IMR-90 (cell line): ENCODE measurements around the gene RAET1G. TPM values are rescaled to one million over a fixed set of nuclear protein-coding genes. Genes with fewer than 3 reads are reported as not detected.
A peak's percentile ranks its signal among the peaks of the same experiment; 100 is the strongest.

ENCODE experiments used
- ATAC-seq: fragments of 200-7000 bp; cut with Tn5 transposase; 2 replicates; pipeline ENCODE4 v1.9.1; 2020; ENCODE audit warnings: low read depth, mild to moderate bottlenecking, moderate library complexity
- BruUV-seq: library from RNA; stranded (reverse); fragments of 400-500 nt; replicated peaks from 2 replicates; lab custom pipeline; 2021; lab: Mats Ljungman, UMichigan
- CTCF ChIA-PET: fragments of 300-600 bp; formaldehyde crosslinking; extraction: SDS; loops from one replicate; lab custom pipeline; 2021; ENCODE audit warnings: antibody characterized with exemption; lab: Yijun Ruan, JAX
- POLR2A ChIA-PET: fragments of 300-600 bp; sonication (Branson Sonifier 250); formaldehyde crosslinking; loops from one replicate; lab custom pipeline; 2022; ENCODE audit warnings: antibody characterized with exemption; ENCODE audit not compliant: unreplicated experiment; lab: Charles Lee
- DNase-seq: peaks from one replicate; pipeline ENCODE4 v3.0.0; 2013
- H2AFZ ChIP-seq: replicated peaks from 2 replicates; pipeline ENCODE3; 2013; ENCODE audit warnings: low read length, mild to moderate bottlenecking; ENCODE audit not compliant: poor library complexity
- H2AK5ac ChIP-seq: 2 replicates; pipeline ENCODE4 v1.6.1; 2013; ENCODE audit warnings: low read depth, low read length, inconsistent platforms
- H2AK9ac ChIP-seq: replicated peaks from 2 replicates; pipeline ENCODE3; 2013; ENCODE audit warnings: mild to moderate bottlenecking, low read depth, low read length, moderate library complexity; ENCODE audit not compliant: poor library complexity
- H2BK120ac ChIP-seq: 2 replicates; pipeline ENCODE4 v1.6.1; 2013; ENCODE audit warnings: low read depth, low read length, inconsistent platforms
- H2BK15ac ChIP-seq: 3 replicates; pipeline ENCODE4 v1.6.1; 2013; ENCODE audit warnings: low read depth, low read length, inconsistent platforms
- H2BK20ac ChIP-seq: 2 replicates; pipeline ENCODE4 v1.6.1; 2013; ENCODE audit warnings: low read depth, mild to moderate bottlenecking, inconsistent platforms, low read length, moderate library complexity
- H2BK5ac ChIP-seq: 2 replicates; pipeline ENCODE4 v1.6.1; 2013; ENCODE audit warnings: mild to moderate bottlenecking, low read depth, low read length, inconsistent platforms; ENCODE audit not compliant: poor library complexity, severe bottlenecking
- H3K14ac ChIP-seq: replicated peaks from 2 replicates; pipeline ENCODE4 v1.6.1; 2013; ENCODE audit warnings: low read depth, low read length, inconsistent platforms
- H3K18ac ChIP-seq: 2 replicates; pipeline ENCODE4 v1.6.1; 2013; ENCODE audit warnings: low read depth, low read length, control low read depth
- H3K23ac ChIP-seq: 2 replicates; pipeline ENCODE4 v1.6.1; 2013; ENCODE audit warnings: low read depth, low read length, inconsistent platforms
- H3K27ac ChIP-seq: 2 replicates; pipeline ENCODE4 v1.5.1; 2013; ENCODE audit warnings: mild to moderate bottlenecking, control low read depth, low read length; ENCODE audit not compliant: insufficient read depth
- H3K27me3 ChIP-seq: 2 replicates; pipeline ENCODE4 v1.6.1; 2013; ENCODE audit warnings: low read length; ENCODE audit not compliant: control insufficient read depth, insufficient read depth
- H3K36me3 ChIP-seq: 2 replicates; pipeline ENCODE4 v1.6.1; 2013; ENCODE audit warnings: low read length, mixed read lengths; ENCODE audit not compliant: control insufficient read depth, insufficient read depth
- H3K4ac ChIP-seq: 2 replicates; pipeline ENCODE4 v1.6.1; 2013; ENCODE audit warnings: low read depth, low read length, inconsistent platforms
- H3K4me1 ChIP-seq: 2 replicates; pipeline ENCODE4 v1.6.1; 2013; ENCODE audit warnings: low read length, mixed read lengths; ENCODE audit not compliant: control insufficient read depth, insufficient read depth
- H3K4me2 ChIP-seq: 2 replicates; pipeline ENCODE4 v1.6.1; 2013; ENCODE audit warnings: low read depth, mild to moderate bottlenecking, control low read depth, low read length, moderate library complexity
- H3K4me3 ChIP-seq: 2 replicates; pipeline ENCODE4 v1.5.1; 2013; ENCODE audit warnings: low read depth, mild to moderate bottlenecking, control low read depth, low read length, moderate library complexity; ENCODE audit not compliant: insufficient read depth
- H3K56ac ChIP-seq: 2 replicates; pipeline ENCODE4 v1.6.1; 2013; ENCODE audit warnings: low read length, inconsistent platforms; ENCODE audit not compliant: insufficient read depth; ENCODE audit errors: extremely low read depth
- H3K79me1 ChIP-seq, 2 experiments: 2 replicates each; pipeline ENCODE4 v1.6.1; 2013; ENCODE audit warnings: low read length in 2 of 2, inconsistent platforms in 1 of 2, low read depth in 1 of 2
- H3K9ac ChIP-seq: 2 replicates; pipeline ENCODE4 v1.6.1; 2013; ENCODE audit warnings: low read depth, low read length, control low read depth
- H3K9me1 ChIP-seq: 2 replicates; pipeline ENCODE4 v1.6.1; 2013; ENCODE audit warnings: low read length, inconsistent platforms; ENCODE audit not compliant: insufficient read depth
- H3K9me3 ChIP-seq: 2 replicates; pipeline ENCODE4 v1.6.1; 2013; ENCODE audit warnings: low read length; ENCODE audit not compliant: control insufficient read depth, insufficient read depth
- H4K20me1 ChIP-seq: 2 replicates; pipeline ENCODE4 v1.6.1; 2013; ENCODE audit warnings: low read length, inconsistent platforms; ENCODE audit not compliant: insufficient read depth
- H4K5ac ChIP-seq: 2 replicates; pipeline ENCODE4 v1.6.1; 2013; ENCODE audit warnings: mild to moderate bottlenecking, low read depth, low read length, control low read depth
- H4K8ac ChIP-seq, 2 experiments: 2 replicates each; pipeline ENCODE4 v1.6.1; 2013; ENCODE audit warnings: low read depth in 2 of 2, low read length in 2 of 2, control low read depth in 1 of 2, inconsistent platforms in 1 of 2
- H4K91ac ChIP-seq: 2 replicates; pipeline ENCODE4 v1.6.1; 2013; ENCODE audit warnings: low read depth, low read length, inconsistent platforms; ENCODE audit not compliant: insufficient read depth
- BHLHE40 ChIP-seq: fragments of 150-350 bp; IDR thresholded peaks from 2 replicates; pipeline ENCODE4 v1.6.1; 2016; ENCODE audit warnings: mild to moderate bottlenecking, low read depth, low read length
- CHD1 ChIP-seq: IDR thresholded peaks from 2 replicates; pipeline ENCODE4 v1.6.1; 2012; ENCODE audit warnings: low read depth, low read length, improper control_type of control experiment
- FOS ChIP-seq: fragments of 150-350 bp; IDR thresholded peaks from 2 replicates; pipeline ENCODE4 v1.6.1; 2016; ENCODE audit warnings: low read depth, low read length
- MAFK ChIP-seq: IDR thresholded peaks from 2 replicates; pipeline ENCODE4 v1.6.1; 2012; ENCODE audit warnings: low read depth, low read length, improper control_type of control experiment
- MAZ ChIP-seq: IDR thresholded peaks from 2 replicates; pipeline ENCODE4 v1.6.1; 2012; ENCODE audit warnings: low read depth, mild to moderate bottlenecking, low read length, improper control_type of control experiment, moderate library complexity, borderline replicate concordance
- MXI1 ChIP-seq: IDR thresholded peaks from 2 replicates; pipeline ENCODE4 v1.6.1; 2012; ENCODE audit warnings: low read depth, mild to moderate bottlenecking, low read length, moderate library complexity, borderline replicate concordance
- NFE2L2 ChIP-seq: fragments of 150-350 bp; IDR thresholded peaks from 2 replicates; pipeline ENCODE4 v1.6.1; 2016; ENCODE audit warnings: low read depth, mild to moderate bottlenecking, low read length
- POLR2A ChIP-seq: IDR thresholded peaks from 2 replicates; pipeline ENCODE4 v1.6.1; 2012; ENCODE audit warnings: mild to moderate bottlenecking, low read depth, low read length
- RAD21 ChIP-seq: IDR thresholded peaks from 2 replicates; pipeline ENCODE4 v1.6.1; 2012; ENCODE audit warnings: low read length, improper control_type of control experiment
- RCOR1 ChIP-seq: IDR thresholded peaks from 2 replicates; pipeline ENCODE4 v1.6.1; 2012; ENCODE audit warnings: mild to moderate bottlenecking, low read length, improper control_type of control experiment; ENCODE audit not compliant: insufficient replicate concordance
- RFX5 ChIP-seq: IDR thresholded peaks from 2 replicates; pipeline ENCODE4 v1.8.0; 2012; ENCODE audit warnings: low read depth, mild to moderate bottlenecking, low read length, moderate library complexity
- WGBS, 2 experiments: methylation state at CpG; one replicate each; pipeline versions ENCODE4 v1.1.5 to v1.1.7; 2013; ENCODE audit warnings: missing lambda C conversion rate in 2 of 2; ENCODE audit not compliant: insufficient read length in 1 of 2; ENCODE audit errors: extremely low coverage in 2 of 2; 5-methylcytosine and 5-hydroxymethylcytosine counted together
- dilution Hi-C: fragments of 300-500 bp; cut with HindIII; formaldehyde crosslinking; loops from one replicate; pipeline ENCODE4 v1.14.3; 2018; ENCODE audit warnings: low sequenced_read_pairs; ENCODE audit not compliant: unreplicated experiment
- in situ Hi-C: fragments of 300-500 bp; cut with MboI; formaldehyde crosslinking; loops from 3 replicates; pipeline ENCODE4 v1.14.3; 2019; ENCODE audit warnings: low sequenced_read_pairs, inconsistent platforms, mixed read lengths
- intact Hi-C: fragments of 100-400 bp; cut with micrococcal nuclease; formaldehyde crosslinking; loops from 2 replicates; pipeline ENCODE4 v1.10.0; 2022
- polyA plus RNA-seq, 3 experiments: library from polyadenylated mRNA; depleted of rRNA; stranded (reverse); fragments of >200 nt; gene quantifications; 2 replicates each; pipeline ENCODE4 v1.2.3, GENCODE V29; 2012; ENCODE audit warnings: low replicate concordance in 1 of 3
- total RNA-seq: library from RNA; depleted of rRNA; stranded (reverse); fragments of >200 nt; gene quantifications from 2 replicates; pipeline ENCODE4 v1.2.3, GENCODE V29; 2012
- TF ChIP-seq, protein P1 (sequence below): fragments of 150-350 bp; IDR thresholded peaks from 2 replicates; pipeline ENCODE4 v1.6.1; 2016; ENCODE audit warnings: low read depth, mild to moderate bottlenecking, low read length, moderate library complexity, borderline replicate concordance
- TF ChIP-seq, protein P2 (sequence below): fragments of 150-350 bp; IDR thresholded peaks from 2 replicates; pipeline ENCODE4 v1.6.1; 2017; ENCODE audit warnings: mild to moderate bottlenecking, antibody characterized with exemption, low read length, low read depth

RAET1G gene
- total and polyA plus RNA-seq, 2 of the 4 experiments (the other 2 are of a cell fraction) = 1.3 to 4.2 TPM

DNA sequence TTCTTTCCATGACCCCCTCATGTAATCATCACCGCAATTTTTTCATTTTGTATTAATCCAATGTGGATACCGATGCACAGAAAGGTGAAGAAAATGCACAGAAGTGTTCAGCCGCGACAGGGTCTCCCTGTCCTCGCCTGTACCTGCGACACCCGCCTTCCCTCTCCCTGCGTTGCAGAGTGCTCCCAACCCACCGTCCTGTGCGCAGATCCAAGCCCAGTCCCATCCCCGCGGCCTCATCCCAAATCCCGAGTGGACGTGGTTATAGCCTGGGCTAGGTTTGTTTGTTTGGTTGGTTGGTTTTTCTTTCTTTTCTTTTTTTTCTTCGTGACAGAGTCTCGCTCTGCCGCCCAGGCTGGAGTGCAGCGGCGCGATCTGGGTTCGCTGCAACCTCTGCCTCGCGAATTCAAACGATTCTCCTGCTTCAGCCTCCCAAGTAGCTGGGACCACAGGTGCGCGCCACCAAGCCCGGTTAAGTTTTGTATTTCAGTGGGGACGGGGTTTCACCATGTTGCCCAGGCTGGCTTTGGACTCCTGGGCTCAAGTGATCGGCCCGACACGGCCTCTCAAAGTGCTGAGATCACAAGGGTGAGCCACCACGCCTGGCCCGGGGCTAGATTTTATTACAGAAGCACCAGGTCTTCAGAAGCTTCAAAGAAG, 536 bp upstream of the RAET1G start:
- H3K27ac ChIP-seq = no peak overlapping the region
- in situ Hi-C loops (loop anchor here (5.0 to 10.0 kb wide), 4 partner anchors 56 to 379 kb away; partner anchors contain the start of gene PPIL4), dilution Hi-C loops (no loop called here), intact Hi-C loops (loop anchor here (1.0 kb wide), 1 partner anchor 200 kb away; no protein-coding TSS in a partner anchor)
- peak overlapping the region; percentile 59 for H3K4me3 ChIP-seq
- ChIA-PET CTCF (no interaction called here), POLR2A (no interaction called here)
- H3K4me2 ChIP-seq = peak overlapping the region; percentile 82
- peak overlapping the region; percentile 98 for H2AFZ ChIP-seq
- BruUV-seq = no TSS peak
- no peak overlapping the region for H2BK120ac ChIP-seq
- DNase-seq (no peak), ATAC-seq (no peak; the same call in 1 of the 2 replicates)
- no peaks in the 10 kb centered on the region for H3K9me3 ChIP-seq
- TF ChIP-seq CHD1 = no peak
- TF ChIP-seq RAD21 = no peak; the same call in 1 of the 2 replicates
- no peak for TF ChIP-seq RCOR1
- TF ChIP-seq MAZ = no peak
- TF ChIP-seq RFX5 = no peak
- no peak for TF ChIP-seq BHLHE40
- no peak for TF ChIP-seq FOS
- no peak for TF ChIP-seq NFE2L2
- TF ChIP-seq, protein P1, sequence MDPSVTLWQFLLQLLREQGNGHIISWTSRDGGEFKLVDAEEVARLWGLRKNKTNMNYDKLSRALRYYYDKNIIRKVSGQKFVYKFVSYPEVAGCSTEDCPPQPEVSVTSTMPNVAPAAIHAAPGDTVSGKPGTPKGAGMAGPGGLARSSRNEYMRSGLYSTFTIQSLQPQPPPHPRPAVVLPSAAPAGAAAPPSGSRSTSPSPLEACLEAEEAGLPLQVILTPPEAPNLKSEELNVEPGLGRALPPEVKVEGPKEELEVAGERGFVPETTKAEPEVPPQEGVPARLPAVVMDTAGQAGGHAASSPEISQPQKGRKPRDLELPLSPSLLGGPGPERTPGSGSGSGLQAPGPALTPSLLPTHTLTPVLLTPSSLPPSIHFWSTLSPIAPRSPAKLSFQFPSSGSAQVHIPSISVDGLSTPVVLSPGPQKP = no peak
- TF ChIP-seq MAFK = no peak
- TF ChIP-seq POLR2A = no peak
- TF ChIP-seq MXI1 = no peak
- TF ChIP-seq, protein P2, sequence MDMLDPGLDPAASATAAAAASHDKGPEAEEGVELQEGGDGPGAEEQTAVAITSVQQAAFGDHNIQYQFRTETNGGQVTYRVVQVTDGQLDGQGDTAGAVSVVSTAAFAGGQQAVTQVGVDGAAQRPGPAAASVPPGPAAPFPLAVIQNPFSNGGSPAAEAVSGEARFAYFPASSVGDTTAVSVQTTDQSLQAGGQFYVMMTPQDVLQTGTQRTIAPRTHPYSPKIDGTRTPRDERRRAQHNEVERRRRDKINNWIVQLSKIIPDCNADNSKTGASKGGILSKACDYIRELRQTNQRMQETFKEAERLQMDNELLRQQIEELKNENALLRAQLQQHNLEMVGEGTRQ = no peak
- H2AK9ac ChIP-seq = peak overlapping the region; percentile 1
- H3K9ac ChIP-seq = 0 out of 2 replicates have a peak overlapping the region, but pooled peaks have one; percentile 10
- H4K8ac ChIP-seq = no peak overlapping the region
- no CpG with 5 or more reads among the region's 33 CpGs for WGBS, 2 experiments
- peaks cover 2% of the 10 kb centered on the region; the same call in 1 of the 2 replicates for H3K4me1 ChIP-seq
- H4K20me1 ChIP-seq = no peaks in the 10 kb centered on the region
- no peaks in the 10 kb centered on the region for H3K36me3 ChIP-seq
- H3K9me1 ChIP-seq = no peaks in the 10 kb centered on the region
- no peak overlapping the region for H3K4ac ChIP-seq
- H3K27me3 ChIP-seq = no peaks in the 10 kb centered on the region; the same call in 1 of the 2 replicates
- no peak overlapping the region for H4K91ac ChIP-seq
- H2BK15ac ChIP-seq = no peak overlapping the region
- H3K23ac ChIP-seq = no peak overlapping the region
- H2BK5ac ChIP-seq = no peak overlapping the region
- no peak overlapping the region for H3K56ac ChIP-seq
- no peak overlapping the region for H4K5ac ChIP-seq
- no peak overlapping the region for H2AK5ac ChIP-seq
- H2BK20ac ChIP-seq = no peak overlapping the region
- no peak overlapping the region for H3K14ac ChIP-seq
- H3K79me1 ChIP-seq = no peaks in the 10 kb centered on the region; a peak in 1 of 4 replicates
- H3K18ac ChIP-seq = no peak overlapping the region
